IMR-90 (cell line): ENCODE data around the gene CALCOCO2. TPM values are rescaled to one million over a fixed set of nuclear protein-coding genes. Genes with fewer than 3 reads are reported as not detected.

Experiments
- ATAC-seq: fragments of 200-7000 bp; cut with Tn5 transposase; 2 replicates; pipeline ENCODE4 v1.9.1; 2020; ENCODE audit warnings: low read depth, mild to moderate bottlenecking, moderate library complexity
- BruUV-seq: library from RNA; stranded (reverse); fragments of 400-500 nt; replicated peaks from 2 replicates; lab custom pipeline; 2021; lab: Mats Ljungman, UMichigan
- CTCF ChIA-PET: fragments of 300-600 bp; formaldehyde crosslinking; extraction: SDS; loops from one replicate; lab custom pipeline; 2021; ENCODE audit warnings: antibody characterized with exemption; lab: Yijun Ruan, JAX
- POLR2A ChIA-PET: fragments of 300-600 bp; sonication (Branson Sonifier 250); formaldehyde crosslinking; loops from one replicate; lab custom pipeline; 2022; ENCODE audit warnings: antibody characterized with exemption; ENCODE audit not compliant: unreplicated experiment; lab: Charles Lee
- DNase-seq: peaks from one replicate; pipeline ENCODE4 v3.0.0; 2013
- H2AFZ ChIP-seq: replicated peaks from 2 replicates; pipeline ENCODE3; 2013; ENCODE audit warnings: low read length, mild to moderate bottlenecking; ENCODE audit not compliant: poor library complexity
- H2AK5ac ChIP-seq: 2 replicates; pipeline ENCODE4 v1.6.1; 2013; ENCODE audit warnings: low read depth, low read length, inconsistent platforms
- H2AK9ac ChIP-seq: replicated peaks from 2 replicates; pipeline ENCODE3; 2013; ENCODE audit warnings: mild to moderate bottlenecking, low read depth, low read length, moderate library complexity; ENCODE audit not compliant: poor library complexity
- H2BK120ac ChIP-seq: 2 replicates; pipeline ENCODE4 v1.6.1; 2013; ENCODE audit warnings: low read depth, low read length, inconsistent platforms
- H2BK15ac ChIP-seq: 3 replicates; pipeline ENCODE4 v1.6.1; 2013; ENCODE audit warnings: low read depth, low read length, inconsistent platforms
- H2BK20ac ChIP-seq: 2 replicates; pipeline ENCODE4 v1.6.1; 2013; ENCODE audit warnings: low read depth, mild to moderate bottlenecking, inconsistent platforms, low read length, moderate library complexity
- H2BK5ac ChIP-seq: 2 replicates; pipeline ENCODE4 v1.6.1; 2013; ENCODE audit warnings: mild to moderate bottlenecking, low read depth, low read length, inconsistent platforms; ENCODE audit not compliant: poor library complexity, severe bottlenecking
- H3K14ac ChIP-seq: replicated peaks from 2 replicates; pipeline ENCODE4 v1.6.1; 2013; ENCODE audit warnings: low read depth, low read length, inconsistent platforms
- H3K18ac ChIP-seq: 2 replicates; pipeline ENCODE4 v1.6.1; 2013; ENCODE audit warnings: low read depth, low read length, control low read depth
- H3K23ac ChIP-seq: 2 replicates; pipeline ENCODE4 v1.6.1; 2013; ENCODE audit warnings: low read depth, low read length, inconsistent platforms
- H3K27ac ChIP-seq: 2 replicates; pipeline ENCODE4 v1.5.1; 2013; ENCODE audit warnings: mild to moderate bottlenecking, control low read depth, low read length; ENCODE audit not compliant: insufficient read depth
- H3K27me3 ChIP-seq: 2 replicates; pipeline ENCODE4 v1.6.1; 2013; ENCODE audit warnings: low read length; ENCODE audit not compliant: control insufficient read depth, insufficient read depth
- H3K36me3 ChIP-seq: 2 replicates; pipeline ENCODE4 v1.6.1; 2013; ENCODE audit warnings: low read length, mixed read lengths; ENCODE audit not compliant: control insufficient read depth, insufficient read depth
- H3K4ac ChIP-seq: 2 replicates; pipeline ENCODE4 v1.6.1; 2013; ENCODE audit warnings: low read depth, low read length, inconsistent platforms
- H3K4me1 ChIP-seq: 2 replicates; pipeline ENCODE4 v1.6.1; 2013; ENCODE audit warnings: low read length, mixed read lengths; ENCODE audit not compliant: control insufficient read depth, insufficient read depth
- H3K4me2 ChIP-seq: 2 replicates; pipeline ENCODE4 v1.6.1; 2013; ENCODE audit warnings: low read depth, mild to moderate bottlenecking, control low read depth, low read length, moderate library complexity
- H3K4me3 ChIP-seq: 2 replicates; pipeline ENCODE4 v1.5.1; 2013; ENCODE audit warnings: low read depth, mild to moderate bottlenecking, control low read depth, low read length, moderate library complexity; ENCODE audit not compliant: insufficient read depth
- H3K56ac ChIP-seq: 2 replicates; pipeline ENCODE4 v1.6.1; 2013; ENCODE audit warnings: low read length, inconsistent platforms; ENCODE audit not compliant: insufficient read depth; ENCODE audit errors: extremely low read depth
- H3K79me1 ChIP-seq, 2 experiments: 2 replicates each; pipeline ENCODE4 v1.6.1; 2013; ENCODE audit warnings: low read length in 2 of 2, inconsistent platforms in 1 of 2, low read depth in 1 of 2
- H3K9ac ChIP-seq: 2 replicates; pipeline ENCODE4 v1.6.1; 2013; ENCODE audit warnings: low read depth, low read length, control low read depth
- H3K9me1 ChIP-seq: 2 replicates; pipeline ENCODE4 v1.6.1; 2013; ENCODE audit warnings: low read length, inconsistent platforms; ENCODE audit not compliant: insufficient read depth
- H3K9me3 ChIP-seq: 2 replicates; pipeline ENCODE4 v1.6.1; 2013; ENCODE audit warnings: low read length; ENCODE audit not compliant: control insufficient read depth, insufficient read depth
- H4K20me1 ChIP-seq: 2 replicates; pipeline ENCODE4 v1.6.1; 2013; ENCODE audit warnings: low read length, inconsistent platforms; ENCODE audit not compliant: insufficient read depth
- H4K5ac ChIP-seq: 2 replicates; pipeline ENCODE4 v1.6.1; 2013; ENCODE audit warnings: mild to moderate bottlenecking, low read depth, low read length, control low read depth
- H4K8ac ChIP-seq, 2 experiments: 2 replicates each; pipeline ENCODE4 v1.6.1; 2013; ENCODE audit warnings: low read depth in 2 of 2, low read length in 2 of 2, control low read depth in 1 of 2, inconsistent platforms in 1 of 2
- H4K91ac ChIP-seq: 2 replicates; pipeline ENCODE4 v1.6.1; 2013; ENCODE audit warnings: low read depth, low read length, inconsistent platforms; ENCODE audit not compliant: insufficient read depth
- BHLHE40 ChIP-seq: fragments of 150-350 bp; IDR thresholded peaks from 2 replicates; pipeline ENCODE4 v1.6.1; 2016; ENCODE audit warnings: mild to moderate bottlenecking, low read depth, low read length
- CHD1 ChIP-seq: IDR thresholded peaks from 2 replicates; pipeline ENCODE4 v1.6.1; 2012; ENCODE audit warnings: low read depth, low read length, improper control_type of control experiment
- CTCF ChIP-seq: conservative IDR thresholded peaks from 2 replicates; pipeline ENCODE4 v1.5.1; 2012; ENCODE audit warnings: mild to moderate bottlenecking, low read depth, low read length, improper control_type of control experiment
- ELK1 ChIP-seq: fragments of 150-350 bp; IDR thresholded peaks from 2 replicates; pipeline ENCODE4 v1.6.1; 2016; ENCODE audit warnings: low read depth, mild to moderate bottlenecking, low read length, moderate library complexity, borderline replicate concordance
- FOS ChIP-seq: fragments of 150-350 bp; IDR thresholded peaks from 2 replicates; pipeline ENCODE4 v1.6.1; 2016; ENCODE audit warnings: low read depth, low read length
- MAFK ChIP-seq: IDR thresholded peaks from 2 replicates; pipeline ENCODE4 v1.6.1; 2012; ENCODE audit warnings: low read depth, low read length, improper control_type of control experiment
- MAZ ChIP-seq: IDR thresholded peaks from 2 replicates; pipeline ENCODE4 v1.6.1; 2012; ENCODE audit warnings: low read depth, mild to moderate bottlenecking, low read length, improper control_type of control experiment, moderate library complexity, borderline replicate concordance
- MXI1 ChIP-seq: IDR thresholded peaks from 2 replicates; pipeline ENCODE4 v1.6.1; 2012; ENCODE audit warnings: low read depth, mild to moderate bottlenecking, low read length, moderate library complexity, borderline replicate concordance
- NFE2L2 ChIP-seq: fragments of 150-350 bp; IDR thresholded peaks from 2 replicates; pipeline ENCODE4 v1.6.1; 2016; ENCODE audit warnings: low read depth, mild to moderate bottlenecking, low read length
- POLR2A ChIP-seq: IDR thresholded peaks from 2 replicates; pipeline ENCODE4 v1.6.1; 2012; ENCODE audit warnings: mild to moderate bottlenecking, low read depth, low read length
- RAD21 ChIP-seq: IDR thresholded peaks from 2 replicates; pipeline ENCODE4 v1.6.1; 2012; ENCODE audit warnings: low read length, improper control_type of control experiment
- RCOR1 ChIP-seq: IDR thresholded peaks from 2 replicates; pipeline ENCODE4 v1.6.1; 2012; ENCODE audit warnings: mild to moderate bottlenecking, low read length, improper control_type of control experiment; ENCODE audit not compliant: insufficient replicate concordance
- RFX5 ChIP-seq: IDR thresholded peaks from 2 replicates; pipeline ENCODE4 v1.8.0; 2012; ENCODE audit warnings: low read depth, mild to moderate bottlenecking, low read length, moderate library complexity
- SMC3 ChIP-seq: fragments of 150-350 bp; IDR thresholded peaks from 2 replicates; pipeline ENCODE4 v1.6.1; 2016; ENCODE audit warnings: low read depth, mild to moderate bottlenecking, antibody characterized with exemption, low read length, moderate library complexity
- USF2 ChIP-seq: fragments of 150-350 bp; IDR thresholded peaks from 2 replicates; pipeline ENCODE4 v1.6.1; 2017; ENCODE audit warnings: mild to moderate bottlenecking, antibody characterized with exemption, low read length, low read depth
- WGBS, 2 experiments: methylation state at CpG; one replicate each; pipeline versions ENCODE4 v1.1.5 to v1.1.7; 2013; ENCODE audit warnings: missing lambda C conversion rate in 2 of 2; ENCODE audit not compliant: insufficient read length in 1 of 2; ENCODE audit errors: extremely low coverage in 2 of 2; 5-methylcytosine and 5-hydroxymethylcytosine counted together
- dilution Hi-C: fragments of 300-500 bp; cut with HindIII; formaldehyde crosslinking; loops from one replicate; pipeline ENCODE4 v1.14.3; 2018; ENCODE audit warnings: low sequenced_read_pairs; ENCODE audit not compliant: unreplicated experiment
- in situ Hi-C: fragments of 300-500 bp; cut with MboI; formaldehyde crosslinking; loops from 3 replicates; pipeline ENCODE4 v1.14.3; 2019; ENCODE audit warnings: low sequenced_read_pairs, inconsistent platforms, mixed read lengths
- intact Hi-C: fragments of 100-400 bp; cut with micrococcal nuclease; formaldehyde crosslinking; loops from 2 replicates; pipeline ENCODE4 v1.10.0; 2022
- polyA plus RNA-seq, 3 experiments: library from polyadenylated mRNA; depleted of rRNA; stranded (reverse); fragments of >200 nt; gene quantifications; 2 replicates each; pipeline ENCODE4 v1.2.3, GENCODE V29; 2012; ENCODE audit warnings: low replicate concordance in 1 of 3
- total RNA-seq: library from RNA; depleted of rRNA; stranded (reverse); fragments of >200 nt; gene quantifications from 2 replicates; pipeline ENCODE4 v1.2.3, GENCODE V29; 2012

CALCOCO2 gene
- total and polyA plus RNA-seq, 2 of the 4 experiments (the other 2 are of a cell fraction): 35.9 to 53.4 TPM

GRCh38 chr17:48871551-48872351 lies 40.9 kb downstream of the CALCOCO2 start:
- H3K36me3 ChIP-seq: no peaks in the 10 kb centered on the region
- H2BK15ac ChIP-seq: no peak overlapping the region
- H3K27ac ChIP-seq: no peak overlapping the region
- no peak overlapping the region for H2AFZ ChIP-seq
- peaks cover 4% of the 10 kb centered on the region for H3K27me3 ChIP-seq
- no peak overlapping the region for H3K56ac ChIP-seq
- H4K8ac ChIP-seq: no peak overlapping the region
- dilution Hi-C loops (no loop called here), intact Hi-C loops (no loop called here), in situ Hi-C loops (no loop called here)
- H4K91ac ChIP-seq: no peak overlapping the region
- no peak overlapping the region for H2AK9ac ChIP-seq
- no peak overlapping the region for H4K5ac ChIP-seq
- no peak overlapping the region for H3K9ac ChIP-seq
- ChIA-PET POLR2A (no interaction called here), CTCF (no interaction called here)
- BruUV-seq: no TSS peak
- H3K9me1 ChIP-seq: no peaks in the 10 kb centered on the region
- H2BK20ac ChIP-seq: no peak overlapping the region
- no peaks in the 10 kb centered on the region for H3K79me1 ChIP-seq
- H3K4ac ChIP-seq: no peak overlapping the region
- H3K4me3 ChIP-seq: no peak overlapping the region
- DNase-seq: no peak
- H2AK5ac ChIP-seq: no peak overlapping the region
- 50% methylated on average over 4 of the region's 11 CpGs; no CpG with 5 or more reads in 1 of the 2 experiments for WGBS, 2 experiments
- no peak overlapping the region for H3K18ac ChIP-seq
- H3K23ac ChIP-seq: no peak overlapping the region
- H4K20me1 ChIP-seq: no peaks in the 10 kb centered on the region
- no peaks in the 10 kb centered on the region for H3K9me3 ChIP-seq
- no peak overlapping the region for H3K4me2 ChIP-seq
- no peak overlapping the region for H2BK120ac ChIP-seq
- no peaks in the 10 kb centered on the region; the same call in 1 of the 2 replicates for H3K4me1 ChIP-seq
- no peak overlapping the region for H2BK5ac ChIP-seq
- no peak overlapping the region for H3K14ac ChIP-seq
- ATAC-seq: no peak
- TF ChIP-seq MAZ (no peak), RFX5 (no peak), POLR2A (no peak), CHD1 (no peak), SMC3 (no peak), ELK1 (no peak), RCOR1 (no peak), NFE2L2 (no peak), FOS (no peak), MXI1 (no peak), RAD21 (no peak), USF2 (no peak), CTCF (no peak), MAFK (no peak), BHLHE40 (no peak)
